GM21526 (cell line): ENCODE results near the gene FBXW10B.
"Not testable (repeated sequence)": the region's sequence is repeated elsewhere in the genome, so short reads cannot be mapped to it uniquely, and the experiment has no call there.

Experiments
- ATAC-seq: cut with Tn5 transposase; IDR thresholded peaks from one replicate; pipeline ENCODE4 v1.9.1; 2021; ENCODE audit warnings: moderate library complexity; ENCODE audit not compliant: unreplicated experiment, low FRiP score

Gene FBXW10B

GRCh38 chr17:15642014-15642413 is 22.5 kb upstream of the FBXW10B start:
- ATAC-seq: not testable (repeated sequence)

- ATAC-seq: not testable (repeated sequence)
These were observed 11.5 kb upstream of the FBXW10B start for GRCh38 chr17:15630930-15631453.

- not testable (repeated sequence) for ATAC-seq
These were observed 10.5 kb upstream of the FBXW10B start for GRCh38 chr17:15629991-15630390.

GRCh38 chr17:15623661-15624209 is 4.2 kb upstream of the FBXW10B start:
- not testable (repeated sequence) for ATAC-seq

DNA sequence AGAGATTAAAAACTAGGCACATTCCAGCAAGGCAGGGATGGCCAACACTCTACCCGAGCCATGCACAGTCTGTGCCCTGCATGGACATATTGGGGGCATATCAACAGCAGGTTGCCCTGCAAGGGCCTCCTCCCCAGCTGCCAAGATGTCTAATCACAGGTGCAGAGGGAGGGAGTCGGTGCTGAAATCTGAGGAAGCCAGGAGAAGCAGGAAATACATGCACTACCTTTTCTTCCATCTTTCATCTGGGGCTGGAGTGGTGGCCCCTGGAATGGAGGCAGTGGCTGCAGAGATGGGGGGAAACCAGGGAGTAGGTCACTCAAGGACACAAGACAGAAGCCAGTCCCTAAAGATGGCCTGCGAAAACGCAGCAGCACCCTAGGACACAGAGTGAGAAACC is 3.8 kb upstream of the FBXW10B start:
- not testable (repeated sequence) for ATAC-seq

GRCh38 chr17:15622124-15622523 is 2.6 kb upstream of the FBXW10B start:
- ATAC-seq: not testable (repeated sequence)

DNA sequence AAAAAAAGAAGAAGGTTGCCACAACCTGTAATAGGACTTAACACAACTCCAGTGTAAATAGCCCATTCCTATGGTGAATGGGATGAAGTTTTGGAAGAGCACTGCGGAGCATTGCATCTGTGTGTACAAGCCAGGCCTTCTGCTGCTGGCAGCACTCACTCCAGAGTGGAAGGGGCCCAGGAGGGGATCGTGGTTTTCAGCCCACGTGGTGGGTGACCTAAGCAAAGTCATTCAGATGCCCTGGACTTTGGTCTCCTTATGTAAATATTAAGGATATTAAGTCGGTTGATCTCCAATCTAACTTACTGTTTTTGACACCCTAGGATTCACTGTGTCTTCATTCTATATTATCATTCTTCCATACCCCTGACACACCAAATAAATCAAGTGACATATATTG is 2.7 kb downstream of the FBXW10B start:
- ATAC-seq: not testable (repeated sequence)

DNA sequence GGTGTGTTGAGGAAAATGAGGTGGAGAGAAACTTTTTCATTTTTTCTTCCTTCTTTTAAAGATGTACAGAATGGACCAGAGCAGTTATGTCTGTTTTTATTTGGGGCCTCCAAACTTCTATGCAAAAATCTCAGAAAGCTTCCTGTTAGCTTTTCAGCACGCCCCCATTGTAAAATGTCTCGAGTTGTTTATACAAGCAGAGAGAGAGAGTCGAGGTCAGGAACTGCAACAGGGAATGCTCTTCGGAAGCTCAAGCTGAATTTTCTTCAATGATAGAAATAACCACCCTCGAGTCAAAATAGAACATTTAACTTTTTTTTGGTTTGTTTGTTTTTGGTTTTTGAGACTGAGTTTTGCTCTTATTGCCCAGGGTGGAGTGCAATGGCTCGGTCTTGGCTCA is 3.7 kb downstream of the FBXW10B start:
- ATAC-seq: not testable (repeated sequence)

- not testable (repeated sequence) for ATAC-seq
These were observed 6.4 kb downstream of the FBXW10B start for GRCh38 chr17:15613111-15613510.

GRCh38 chr17:15592960-15593359 is 26.5 kb downstream of the FBXW10B start:
- ATAC-seq: not testable (repeated sequence)

- not testable (repeated sequence) for ATAC-seq
These were observed 27.5 kb downstream of the FBXW10B start for GRCh38 chr17:15591986-15592385.

DNA sequence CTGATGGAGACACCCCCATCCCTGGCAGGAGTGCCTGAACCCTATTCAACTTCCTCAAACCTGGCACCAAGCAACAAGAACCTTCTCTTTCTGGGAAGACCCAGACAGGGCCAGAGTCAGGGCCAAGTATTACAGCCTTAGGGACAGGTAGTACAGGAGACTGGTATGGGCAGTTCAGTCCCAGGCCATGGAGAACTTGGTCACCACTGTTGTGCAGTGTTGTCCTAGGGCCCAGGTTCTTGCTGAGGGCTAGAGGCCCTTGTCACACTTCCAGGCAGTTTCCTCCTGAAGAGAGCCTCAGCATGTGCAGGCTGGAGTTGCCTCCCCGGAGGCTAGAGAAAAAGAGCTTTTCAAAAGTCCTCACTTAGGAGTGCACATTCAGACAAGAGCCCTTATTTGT is 28.7 kb downstream of the FBXW10B start:
- ATAC-seq: not testable (repeated sequence)

DNA sequence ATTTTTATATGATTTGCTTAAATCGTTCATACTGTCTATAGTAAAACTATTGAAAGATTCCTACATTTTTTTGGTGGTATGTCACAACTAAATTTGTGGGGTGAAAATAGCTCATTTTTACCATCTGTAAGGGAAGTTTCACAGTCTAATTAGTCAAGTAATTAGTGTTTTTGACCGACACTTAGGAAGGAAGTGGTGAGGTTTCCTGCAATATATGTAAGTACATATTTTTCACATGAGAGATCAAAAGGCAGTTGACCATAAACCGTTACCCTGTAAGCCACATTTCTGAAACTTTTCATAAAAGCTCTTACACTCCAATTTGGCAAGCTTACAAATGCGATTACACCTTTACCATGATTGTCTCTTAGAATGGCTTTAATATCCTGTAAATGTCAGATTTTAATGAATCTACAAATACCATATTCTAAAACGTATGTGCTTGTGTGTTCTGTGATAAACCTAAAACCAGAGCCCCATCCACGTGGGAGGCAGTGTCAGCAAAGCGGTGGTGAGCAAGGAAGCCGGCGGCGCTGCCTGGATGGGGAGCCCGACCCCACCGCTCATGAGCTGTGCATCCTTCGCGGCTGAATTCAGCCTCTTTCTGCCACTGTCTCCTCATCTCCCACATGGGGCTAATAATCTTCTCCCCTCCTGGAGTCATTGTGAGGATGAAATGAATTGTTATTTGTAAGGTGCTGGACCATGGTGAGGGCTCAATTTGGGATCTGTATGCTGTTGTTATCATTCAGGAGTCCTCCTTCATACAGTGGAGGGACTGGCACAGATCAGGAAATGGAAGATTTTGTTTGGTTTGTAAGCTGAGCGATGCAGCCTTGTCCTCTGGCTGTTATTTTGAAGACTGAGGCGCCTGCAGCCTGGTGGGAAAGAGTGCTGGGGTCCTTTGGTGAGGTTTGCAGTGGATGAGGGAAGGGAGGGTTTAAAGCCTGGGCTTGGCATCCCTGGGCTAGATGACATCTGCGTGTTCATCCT is 29.7 kb downstream of the FBXW10B start:
- ATAC-seq: not testable (repeated sequence)

DNA sequence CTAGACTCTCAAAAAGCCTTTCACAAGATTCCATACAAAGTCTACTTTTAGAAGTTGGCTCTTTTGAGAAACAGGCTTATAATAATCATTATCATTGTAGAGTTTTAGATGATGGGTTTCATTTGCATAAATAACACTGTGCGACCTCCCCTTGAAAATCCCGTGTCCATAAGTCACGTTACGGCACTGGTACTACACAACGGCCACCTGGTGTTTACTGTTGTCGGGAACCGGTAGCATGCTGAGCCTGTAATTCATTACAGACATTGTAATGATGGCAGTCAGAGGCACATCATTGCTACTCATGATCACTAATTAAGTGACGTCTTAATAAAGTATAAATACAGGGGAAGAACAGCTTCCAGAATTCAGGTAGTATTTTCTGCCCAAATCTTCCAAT is 31.5 kb downstream of the FBXW10B start:
- ATAC-seq: not testable (repeated sequence)

- not testable (repeated sequence) for ATAC-seq
These were observed 36.2 kb downstream of the FBXW10B start for GRCh38 chr17:15583313-15583712.

GRCh38 chr17:15581462-15581861 is 38.0 kb downstream of the FBXW10B start:
- not testable (repeated sequence) for ATAC-seq

DNA sequence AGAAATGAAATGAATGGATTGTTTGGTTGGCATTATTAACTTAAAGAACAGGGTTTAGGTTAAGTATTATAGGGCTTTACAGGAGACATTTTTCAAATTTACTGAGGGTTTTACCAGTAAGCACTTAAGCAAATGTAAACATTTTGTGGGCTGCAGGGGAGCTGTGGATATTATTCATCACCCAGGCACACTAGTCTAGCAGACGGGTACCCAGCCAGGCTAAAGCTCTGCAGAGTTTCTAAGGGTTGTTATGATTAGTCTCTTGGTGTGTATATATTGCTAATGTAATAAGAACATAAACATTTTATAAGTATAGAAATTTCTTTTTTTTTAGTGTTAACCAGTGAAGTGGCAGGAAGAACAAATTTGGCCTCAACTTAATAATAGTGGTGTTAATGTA is 42.7 kb downstream of the FBXW10B start:
- ATAC-seq: not testable (repeated sequence)

- not testable (repeated sequence) for ATAC-seq
These were observed 44.8 kb downstream of the FBXW10B start for GRCh38 chr17:15574660-15575059.

DNA sequence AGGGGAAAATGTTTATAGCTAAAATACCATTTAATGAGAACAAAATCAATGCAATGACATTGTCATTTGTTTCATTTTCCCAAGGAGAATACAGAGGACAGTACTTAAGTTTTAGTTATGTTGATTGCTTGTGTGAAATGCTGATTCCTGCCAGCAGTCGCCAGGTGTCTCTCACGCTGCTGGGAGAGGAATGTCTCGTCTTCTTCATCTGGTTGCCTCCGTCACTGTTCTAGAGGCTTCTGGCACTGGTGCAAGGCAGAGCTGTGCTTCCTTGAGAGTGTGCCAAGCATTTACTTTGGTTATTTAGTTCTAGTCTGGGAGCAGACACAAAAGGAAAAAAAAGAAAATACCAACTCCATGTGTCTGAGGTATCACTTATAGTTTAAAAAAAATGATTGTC is 45.6 kb downstream of the FBXW10B start:
- not testable (repeated sequence) for ATAC-seq
